DMS53 (cell line): ENCODE measurements around the gene PLXNA3.

Source experiments
- DNase-seq: peaks from one replicate; lab custom pipeline; 2025; lab: John Stamatoyannopoulos, UW

Gene PLXNA3

DNA sequence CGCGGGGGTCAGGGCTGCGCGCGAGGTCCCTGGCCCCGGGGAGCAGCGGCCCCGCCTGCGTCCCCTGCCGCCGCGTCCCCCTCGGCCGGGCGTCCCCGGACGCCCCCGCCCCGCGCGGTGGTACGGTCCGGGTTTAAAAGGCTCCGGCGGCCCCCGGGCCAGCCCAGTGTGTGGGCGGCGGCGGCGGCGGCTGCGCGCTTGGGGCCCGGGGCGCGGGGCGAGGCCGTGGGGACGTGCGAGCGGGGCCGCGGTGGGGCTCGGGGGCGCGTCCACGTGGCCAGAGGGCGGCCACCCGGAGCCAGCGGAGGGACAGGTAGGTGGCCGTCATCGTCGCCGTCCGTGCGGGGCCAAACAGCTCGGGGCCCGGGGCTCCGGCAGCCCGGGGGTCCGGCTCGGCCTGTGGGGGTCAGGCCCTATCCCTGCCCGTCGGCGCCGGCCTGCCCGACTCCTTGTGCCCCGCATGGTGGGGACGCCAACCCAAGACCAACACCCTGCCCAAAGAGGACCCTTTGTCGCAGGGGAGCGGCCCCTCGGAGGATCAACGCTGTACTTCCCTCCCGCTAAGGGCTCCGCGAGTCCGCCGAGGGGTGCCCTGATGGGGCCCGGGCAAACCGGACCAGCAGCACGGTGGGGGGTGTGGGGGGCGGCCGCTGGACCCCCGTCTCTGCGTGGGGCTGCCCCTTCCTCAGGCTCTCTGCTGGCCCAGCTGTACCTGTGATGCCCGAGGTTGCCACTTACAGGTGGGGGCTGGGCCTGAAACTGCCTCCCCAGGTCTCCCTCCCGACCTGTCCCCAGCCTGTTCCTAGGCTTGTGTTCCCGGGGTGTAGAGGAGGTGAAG is at the start of gene PLXNA3:
Gene PLXNA3 (plus strand): TSS at position 166 of the 838 bp plus-strand sequence. CDS start 1,903 bp downstream, outside the sequence.
- peak; percentile 79 for DNase-seq

- DNase-seq, result no peak
Measured at GRCh38 chrX:154408659-154409221, 49.3 kb upstream of the PLXNA3 start.

DNA sequence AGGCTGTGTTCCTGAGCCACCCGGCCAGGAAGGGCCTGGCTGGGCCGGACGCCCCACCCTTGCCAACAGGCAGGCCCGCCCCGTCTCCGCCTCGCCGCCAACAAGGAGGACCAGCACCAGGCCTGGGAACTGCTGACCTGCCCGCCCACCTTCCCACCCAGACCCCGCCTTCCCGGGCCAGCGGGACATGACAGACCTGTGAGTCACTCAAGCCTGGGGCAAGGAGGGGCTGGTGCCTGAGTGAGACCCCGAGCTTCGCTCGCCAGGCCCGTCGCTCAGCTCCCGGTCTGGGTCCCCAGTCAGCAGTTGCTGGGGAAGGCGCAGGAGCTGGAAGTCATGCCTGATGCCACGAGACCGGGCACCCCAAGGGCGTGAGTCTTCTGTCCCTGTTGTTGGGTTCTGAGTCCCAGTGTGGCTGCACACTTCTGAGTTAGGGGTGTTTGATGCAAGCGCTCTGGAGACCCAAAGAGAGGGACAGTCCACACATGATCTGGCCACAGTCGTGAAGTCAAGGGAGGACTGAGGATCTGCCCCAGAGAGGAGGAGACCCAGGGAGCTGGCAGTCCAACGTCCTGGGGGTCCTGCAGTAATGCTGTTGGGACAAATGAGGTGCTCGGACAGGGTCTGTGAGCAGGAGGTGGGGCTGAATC is 48.7 kb upstream of the PLXNA3 start, which contains the start of gene DNASE1L1:
Gene DNASE1L1 (minus strand): TSS at position 33 of the 650 bp plus-strand sequence. CDS start 3,686 bp downstream, outside the sequence.
- no peak for DNase-seq

GRCh38 chrX:154411981-154412340 is 46.1 kb upstream of the PLXNA3 start:
- DNase-seq, result peak; percentile 77

DNA sequence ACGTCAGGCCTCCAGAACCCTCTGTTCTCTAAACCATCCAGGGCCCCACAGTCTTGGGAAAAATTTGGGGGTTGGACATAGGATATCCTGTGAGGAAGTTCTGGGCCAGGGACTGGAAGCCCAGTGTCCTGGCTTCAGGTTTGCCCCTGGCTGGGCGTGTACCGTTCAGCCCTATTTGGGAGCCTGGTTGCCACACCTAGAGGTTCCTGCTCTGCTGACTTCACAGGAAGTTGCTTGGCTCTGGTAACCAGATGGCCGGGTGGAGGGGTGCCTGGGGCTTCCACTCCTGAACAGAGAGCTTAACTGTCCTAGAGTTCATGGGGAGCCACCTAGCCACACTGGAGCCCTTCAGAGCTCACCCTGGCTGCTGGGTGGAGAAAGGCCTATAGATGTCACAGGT is 45.6 kb upstream of the PLXNA3 start:
- no peak for DNase-seq

DNA sequence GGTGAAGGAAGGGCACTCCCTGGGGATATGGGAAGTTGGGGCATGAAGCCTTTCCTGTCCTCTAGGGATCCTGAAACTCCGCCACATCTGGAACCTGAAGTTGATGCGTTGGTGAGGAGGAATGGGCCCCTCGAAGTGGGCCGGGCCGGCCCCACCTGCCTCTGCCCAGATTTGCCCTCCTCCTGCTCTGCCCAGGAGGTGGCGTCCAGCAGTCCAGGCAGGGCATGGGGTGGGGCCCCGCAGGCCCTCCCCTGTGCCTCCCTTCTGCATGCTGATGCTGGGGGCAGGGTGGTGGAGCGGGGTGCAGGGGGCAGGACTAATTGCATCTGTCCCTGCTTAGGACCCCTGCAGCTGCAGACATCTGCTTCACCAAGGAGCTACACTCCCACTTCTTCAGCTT is 44.9 kb upstream of the PLXNA3 start:
- DNase-seq, result no peak

DNA sequence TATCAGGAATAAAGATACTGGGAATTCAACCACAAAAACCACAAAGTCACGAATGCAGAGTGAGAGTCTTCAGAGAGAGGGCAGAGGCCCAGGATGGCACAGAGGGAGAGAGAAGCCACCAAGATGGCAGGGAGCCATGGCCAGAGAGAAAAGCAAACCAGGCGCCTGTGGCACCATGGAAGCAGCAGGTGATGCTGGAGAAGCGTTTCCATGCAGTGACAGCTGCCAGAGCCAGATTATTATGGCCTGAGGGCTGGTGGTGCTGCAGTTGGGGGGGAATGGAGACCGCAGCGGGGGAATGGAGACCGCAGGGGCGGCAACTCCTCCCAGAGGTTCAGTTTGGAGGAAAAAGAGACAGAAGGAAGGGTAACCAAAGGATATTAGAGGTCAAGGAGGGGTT is 40.9 kb upstream of the PLXNA3 start:
- DNase-seq, result no peak

DNA sequence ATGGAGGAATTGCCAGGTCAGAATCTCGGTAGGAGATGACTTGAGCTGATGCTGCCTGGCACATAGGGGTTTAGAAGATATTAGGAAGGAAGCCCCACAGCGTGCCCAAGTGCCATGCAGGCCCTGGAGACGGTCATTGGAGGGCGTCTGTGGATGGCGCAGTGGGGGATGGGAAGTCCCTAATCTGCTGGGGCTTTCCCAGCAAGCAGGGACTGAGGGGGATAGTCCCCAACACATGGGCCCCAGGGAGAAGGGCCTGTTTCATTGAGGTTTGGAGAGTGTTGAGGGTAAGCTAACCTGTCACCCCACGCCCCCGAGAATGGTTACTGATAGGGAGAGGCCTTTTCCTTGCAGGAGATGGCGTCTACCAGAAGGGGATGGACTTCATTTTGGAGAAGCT is 38.9 kb upstream of the PLXNA3 start:
- DNase-seq, result no peak

DNA sequence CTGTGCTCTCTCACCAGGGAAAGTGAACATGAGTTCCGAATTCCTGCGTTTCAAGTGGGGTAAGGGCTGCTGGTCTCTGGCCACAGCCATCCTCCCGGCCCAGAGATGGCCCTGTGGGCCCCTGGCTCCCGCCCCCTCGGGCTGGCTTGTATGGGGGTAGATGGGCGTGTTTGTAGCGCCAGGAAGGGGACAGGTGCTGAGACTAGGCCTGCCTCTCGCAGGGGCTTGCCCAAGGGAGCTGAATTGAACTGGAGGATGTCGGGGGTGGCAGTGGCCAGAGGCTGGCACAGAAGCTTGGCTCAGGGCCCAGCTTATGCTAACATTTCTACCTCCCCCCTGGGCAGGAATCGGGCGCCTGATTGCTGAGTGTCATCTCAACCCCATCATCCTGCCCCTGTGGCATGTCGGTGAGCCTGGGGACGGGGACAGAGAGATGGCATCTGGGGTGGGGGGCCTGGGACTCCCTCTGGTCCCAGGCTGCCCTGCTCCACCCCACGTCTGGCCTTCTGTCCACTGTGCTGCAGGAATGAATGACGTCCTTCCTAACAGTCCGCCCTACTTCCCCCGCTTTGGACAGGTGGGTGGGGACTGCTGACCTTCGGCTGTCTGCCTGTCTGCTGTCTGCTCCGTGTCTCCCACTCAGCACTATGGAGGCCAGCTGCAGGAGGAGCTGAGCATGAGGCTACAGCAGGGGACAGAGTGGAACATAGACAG is 38.2 kb upstream of the PLXNA3 start:
- no peak for DNase-seq

GRCh38 chrX:154420402-154420756 is 37.7 kb upstream of the PLXNA3 start:
- DNase-seq, result no peak

DNA sequence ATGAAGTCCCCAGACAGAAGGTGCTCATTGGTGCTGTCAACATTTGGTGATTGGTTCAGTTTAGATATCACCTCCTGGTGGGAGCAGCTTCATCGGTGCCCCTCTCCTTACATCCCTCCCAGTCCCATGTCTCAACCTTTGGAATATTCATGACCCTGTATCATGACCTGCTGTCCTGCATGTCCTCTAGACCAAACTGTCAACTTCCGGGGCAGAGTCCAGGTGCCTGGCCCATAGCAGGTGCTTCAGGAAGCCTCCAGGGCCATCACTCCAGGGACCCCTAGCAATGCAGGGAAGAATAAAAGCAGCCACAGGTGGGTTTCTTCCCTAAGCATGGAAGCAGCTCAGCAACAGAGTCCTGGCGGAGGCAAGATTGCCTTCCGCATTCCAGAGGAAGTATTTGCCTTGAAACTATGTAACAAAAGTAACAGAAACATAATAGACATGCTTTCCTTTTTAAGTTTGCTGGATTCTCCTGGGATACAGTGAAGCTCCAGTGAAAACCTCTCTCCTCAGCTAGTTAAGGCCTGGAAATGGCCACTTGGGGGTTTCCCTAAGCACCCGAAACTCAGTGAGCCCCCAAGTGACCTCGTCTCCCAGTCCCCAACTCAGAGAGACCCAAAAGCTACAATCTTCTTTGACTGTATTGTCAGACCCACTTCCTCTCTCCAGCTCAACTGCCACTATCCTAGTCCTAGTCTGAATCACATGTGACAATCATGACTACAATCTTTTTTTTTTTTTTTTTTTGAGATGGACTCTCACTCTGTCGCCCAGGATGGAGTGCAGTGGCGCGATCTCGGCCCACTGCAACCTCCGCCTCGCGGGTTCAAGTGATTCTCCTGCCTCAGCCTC is 30.9 kb upstream of the PLXNA3 start:
- no peak for DNase-seq

GRCh38 chrX:154428176-154429171 is 29.6 kb upstream of the PLXNA3 start, which contains the start of gene ATP6AP1:
Gene ATP6AP1, plus strand, starts transcription at chrX:154428677. Its CDS starts 16 bp downstream, at chrX:154428693.
- DNase-seq, result peak; percentile 97

- DNase-seq, result no peak
Measured at GRCh38 chrX:154429711-154430110, 28.4 kb upstream of the PLXNA3 start.

GRCh38 chrX:154430479-154430878 is 27.6 kb upstream of the PLXNA3 start:
- no peak for DNase-seq

- no peak for DNase-seq
Measured at GRCh38 chrX:154430916-154431315, 27.2 kb upstream of the PLXNA3 start.

GRCh38 chrX:154431341-154431740 is 26.7 kb upstream of the PLXNA3 start:
- no peak for DNase-seq

GRCh38 chrX:154432210-154432609 is 25.9 kb upstream of the PLXNA3 start:
- no peak for DNase-seq

- no peak for DNase-seq
Measured at GRCh38 chrX:154433605-154434004, 24.5 kb upstream of the PLXNA3 start.

DNA sequence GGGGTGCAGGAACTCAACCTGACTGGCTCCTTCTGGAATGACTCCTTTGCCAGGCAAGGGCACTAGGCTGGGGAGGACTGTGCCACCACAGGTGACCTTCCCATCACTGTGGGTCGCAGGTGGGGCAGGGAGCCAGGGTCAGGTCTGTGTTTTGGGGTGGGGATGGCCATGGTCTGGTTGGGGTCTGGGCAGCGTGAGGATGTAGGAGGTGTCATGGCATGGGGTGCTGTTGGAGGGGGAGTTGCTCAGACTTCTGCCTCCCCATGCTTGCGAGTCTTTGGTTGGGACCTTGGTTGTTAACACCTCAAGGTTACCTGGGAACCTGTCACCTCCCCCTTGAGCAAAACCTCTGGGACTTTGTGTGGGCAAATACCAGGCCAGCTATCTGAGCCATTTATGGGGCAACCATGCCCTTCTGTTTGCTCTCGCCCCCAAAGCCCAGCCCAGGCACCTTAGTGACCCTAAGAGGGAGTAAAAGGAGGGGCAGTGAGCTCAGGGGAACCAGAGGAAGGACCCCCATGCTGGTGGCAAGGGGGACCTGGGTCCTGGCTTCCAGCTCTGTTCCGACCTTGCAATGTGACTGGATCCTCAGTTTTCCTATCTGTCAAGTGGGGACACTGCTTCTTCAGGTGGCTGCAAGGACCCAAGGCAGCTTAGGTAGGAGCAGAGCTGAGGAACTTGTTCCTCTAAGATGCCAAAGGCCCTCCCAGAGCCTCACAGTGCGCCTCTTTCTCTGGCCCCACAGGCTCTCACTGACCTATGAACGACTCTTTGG is 23.5 kb upstream of the PLXNA3 start:
- no peak for DNase-seq
